HG03520 (cell line): ENCODE data around the gene FAHD1.
"Not testable (repeated sequence)": the region's sequence is repeated elsewhere in the genome, so short reads cannot be mapped to it uniquely, and the experiment has no call there.

Experiments
- ATAC-seq: cut with Tn5 transposase; IDR thresholded peaks from one replicate; pipeline ENCODE4 v1.9.1; 2021; ENCODE audit warnings: mild to moderate bottlenecking, moderate library complexity; ENCODE audit not compliant: unreplicated experiment

FAHD1 gene

DNA sequence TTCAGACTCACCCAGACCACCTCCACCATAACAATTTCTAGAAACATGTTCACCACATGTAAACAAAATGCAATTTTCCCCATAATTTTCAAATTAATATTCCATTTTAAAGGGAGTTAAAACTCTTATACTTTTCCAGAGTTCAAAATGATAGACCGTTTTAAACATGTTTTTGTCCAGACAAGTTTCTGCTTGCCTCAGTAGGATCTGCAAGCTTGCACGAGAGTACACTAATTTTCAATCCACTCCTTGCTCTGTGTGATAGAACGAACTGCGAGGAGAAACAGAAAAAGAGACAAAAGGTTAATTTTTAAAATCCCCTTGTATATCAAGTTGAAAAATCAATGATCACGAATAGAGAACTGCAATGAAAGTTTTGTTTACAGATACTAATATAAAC is 7.1 kb downstream of the FAHD1 start:
- ATAC-seq, result no peak

DNA sequence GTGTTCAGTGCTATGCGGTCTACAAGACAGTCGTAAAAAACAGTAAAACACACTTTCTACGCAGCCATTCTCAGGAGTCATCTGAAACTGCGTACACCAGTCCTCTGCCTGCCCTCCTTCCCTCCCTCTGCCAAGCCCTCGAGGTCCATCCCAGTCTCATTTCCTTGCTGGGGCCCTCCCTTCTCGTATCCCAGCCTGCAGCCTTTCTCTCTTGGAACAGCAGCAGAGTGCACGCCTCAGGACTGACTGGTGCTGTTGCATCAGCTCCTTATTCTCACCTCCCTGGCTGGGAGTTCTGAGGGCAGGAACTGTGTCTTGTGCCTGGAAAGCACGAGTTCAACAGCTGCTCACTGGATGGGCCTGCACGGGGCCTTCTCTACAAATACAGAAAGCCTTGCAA is 12.5 kb downstream of the FAHD1 start:
- ATAC-seq, result no peak

DNA sequence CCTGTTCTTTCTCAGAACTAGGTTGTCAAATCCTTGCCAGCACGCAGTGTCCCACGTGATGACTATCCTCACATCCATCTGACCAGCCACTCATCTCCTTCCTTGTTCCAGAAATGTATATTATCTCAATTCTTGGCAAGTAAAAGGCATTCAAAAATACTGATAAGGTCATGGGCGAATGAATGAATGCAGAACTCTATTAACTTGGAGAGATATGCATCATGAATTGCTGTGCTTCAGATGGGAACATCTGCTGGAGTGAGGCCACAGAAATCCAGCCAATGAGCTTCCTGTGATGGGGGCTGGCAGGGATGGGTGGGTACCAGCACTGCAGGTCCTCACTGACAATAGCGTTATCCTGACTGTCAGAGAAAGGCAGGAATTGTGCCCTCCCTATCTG is 19.0 kb downstream of the FAHD1 start:
- no peak for ATAC-seq

DNA sequence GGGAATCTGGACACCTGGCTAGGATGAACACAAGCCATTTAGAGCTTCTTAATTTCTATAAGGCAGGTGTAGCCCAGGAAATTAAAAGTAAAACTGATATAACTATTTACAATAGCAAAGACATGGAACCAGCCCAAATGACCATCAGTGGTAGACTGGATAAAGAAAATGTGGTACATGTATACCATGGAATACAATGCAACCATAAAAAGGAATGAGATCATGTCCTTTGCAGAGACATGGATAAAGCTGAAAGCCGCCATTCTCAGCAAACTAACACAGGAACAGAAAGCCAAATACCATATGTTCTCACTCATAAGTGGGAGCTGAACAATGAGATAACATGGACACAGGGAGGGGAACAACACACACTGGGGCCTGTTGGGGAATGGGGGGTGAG is 19.4 kb downstream of the FAHD1 start:
- no peak for ATAC-seq

DNA sequence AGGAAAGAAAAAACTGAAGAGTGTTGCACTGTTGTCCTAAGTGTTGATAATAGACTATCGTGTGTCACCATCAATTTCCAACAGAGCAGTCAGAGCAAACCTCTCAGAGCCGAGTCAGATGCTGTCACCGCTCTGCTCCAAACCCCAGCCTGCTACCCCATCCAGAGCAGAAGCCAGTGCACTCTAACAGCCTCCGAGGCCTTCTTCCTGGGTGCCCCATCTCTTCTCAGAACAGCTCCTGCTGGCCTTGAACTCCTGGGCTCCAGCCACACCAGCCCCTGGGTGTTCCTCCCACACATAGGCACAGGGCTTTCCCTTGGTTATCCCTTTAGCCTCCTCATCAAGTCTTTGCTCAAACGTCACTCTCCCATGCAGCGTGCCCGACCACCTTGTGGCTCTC is 24.0 kb downstream of the FAHD1 start:
- ATAC-seq, result no peak

DNA sequence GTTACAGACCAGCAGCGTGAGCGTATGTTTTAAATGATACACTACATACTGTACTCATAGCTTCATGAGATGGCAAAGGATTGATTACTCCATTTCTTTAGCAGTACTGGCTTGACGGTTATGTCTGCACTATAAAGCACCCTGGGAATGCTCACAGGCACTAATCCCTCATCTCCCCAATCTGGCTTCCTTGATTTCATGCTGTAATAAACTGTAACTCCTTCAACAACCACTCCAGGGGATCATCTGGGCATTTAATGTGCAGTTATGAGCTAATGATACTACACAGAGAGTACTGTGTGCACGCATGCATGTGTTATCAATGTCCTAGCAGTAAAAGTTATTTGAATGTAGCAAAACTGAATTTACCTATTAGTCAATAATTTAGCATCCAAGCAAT is 24.8 kb downstream of the FAHD1 start:
- no peak for ATAC-seq

DNA sequence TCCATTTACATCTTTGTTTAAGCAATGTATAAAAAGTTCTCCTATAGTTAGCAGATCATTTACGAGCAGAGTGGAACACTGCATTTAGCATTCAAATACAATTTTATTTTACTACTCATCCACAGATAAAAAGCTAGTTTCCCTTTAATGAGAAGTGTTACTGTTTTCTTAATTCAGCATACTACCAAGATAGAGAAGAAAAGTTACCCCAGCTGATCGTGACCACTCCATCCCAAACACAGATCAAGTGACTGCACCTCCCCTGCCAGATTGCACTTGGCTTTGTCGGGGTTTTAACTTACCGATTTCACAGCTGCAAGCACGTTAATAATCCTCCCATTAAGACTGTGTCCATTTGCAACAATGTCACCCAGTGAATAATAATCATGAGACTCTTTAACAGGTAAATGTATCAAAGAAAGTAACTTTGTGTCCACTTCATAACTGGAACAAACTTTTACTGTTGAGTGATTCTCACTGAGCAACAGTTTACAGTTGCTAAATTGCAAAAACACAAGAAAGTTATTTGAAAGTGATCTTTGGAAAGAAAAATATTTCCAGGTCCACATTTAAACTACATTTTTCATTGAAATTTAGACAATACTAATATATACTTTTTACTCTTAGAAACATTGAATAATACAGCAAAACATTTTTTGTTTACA is 30.6 kb downstream of the FAHD1 start:
- no peak for ATAC-seq

DNA sequence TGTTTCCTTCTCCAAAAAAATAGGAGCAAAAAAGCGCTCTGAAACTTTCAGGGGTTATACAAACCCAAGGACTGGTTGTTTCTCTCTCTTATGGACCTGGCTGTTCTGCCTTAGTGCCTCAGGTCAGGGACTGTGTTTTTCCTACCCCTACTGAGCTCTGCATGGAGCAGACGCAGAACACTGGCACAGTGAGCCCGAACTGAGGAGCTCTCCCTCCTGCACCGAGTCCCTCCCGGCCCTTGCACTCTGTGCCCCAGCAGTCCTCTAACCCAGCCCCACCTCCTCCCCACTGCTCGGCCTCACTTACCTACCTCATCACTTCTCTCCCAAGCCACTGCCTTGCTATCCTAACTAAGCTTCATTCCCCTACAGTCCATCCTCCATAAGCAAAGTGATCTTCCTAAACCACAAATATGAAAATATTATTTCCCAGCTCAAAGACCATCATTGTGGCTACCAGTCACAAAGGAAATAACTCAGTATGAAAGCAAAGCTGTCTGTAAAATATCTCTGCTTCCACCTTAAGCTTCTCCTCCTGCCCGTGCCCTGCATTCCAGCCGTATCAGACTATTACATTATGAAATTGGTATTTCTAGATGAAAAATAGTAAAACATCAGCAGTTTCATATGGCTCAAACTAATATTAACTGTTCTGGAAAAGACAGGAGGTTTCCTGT is 31.3 kb downstream of the FAHD1 start:
- no peak for ATAC-seq

DNA sequence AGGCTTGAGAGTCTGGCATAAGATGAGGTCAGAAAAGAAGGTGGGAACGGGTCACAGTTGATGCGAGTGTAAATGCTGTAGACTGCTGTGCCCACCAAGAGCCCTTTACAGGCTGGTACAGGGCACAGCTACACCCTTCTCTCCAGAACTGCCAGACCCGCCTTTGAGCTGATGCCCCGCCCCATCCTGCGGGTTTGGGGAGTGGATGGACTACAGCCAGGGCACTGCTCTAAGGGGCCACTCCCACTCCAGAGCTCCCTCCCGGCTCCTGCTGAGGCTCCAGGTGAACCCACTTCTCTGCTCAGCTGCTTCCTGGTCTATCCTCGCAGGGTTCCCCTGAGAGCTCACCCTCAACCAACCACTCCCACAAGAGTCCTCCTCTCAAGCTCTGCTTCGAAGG is 32.6 kb downstream of the FAHD1 start:
- ATAC-seq, result no peak

DNA sequence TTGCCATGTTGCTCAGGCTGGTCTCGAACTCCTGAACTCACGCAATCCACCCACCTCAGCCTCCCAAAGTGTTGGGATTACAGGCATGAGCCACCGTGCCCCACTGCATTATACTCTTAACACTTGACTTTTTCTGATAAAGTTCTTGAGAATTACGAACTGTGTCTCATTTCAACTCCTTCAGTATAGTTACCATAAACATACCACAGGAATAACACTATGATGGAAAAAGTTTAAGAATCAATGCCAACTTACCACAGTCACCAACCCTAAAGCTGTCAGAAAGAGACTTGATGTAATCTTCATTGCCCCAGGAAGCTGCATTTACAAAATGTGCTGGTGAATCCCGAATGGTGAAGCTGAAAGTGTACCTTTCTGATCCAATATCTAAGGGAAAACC is 34.7 kb downstream of the FAHD1 start:
- ATAC-seq, result no peak

DNA sequence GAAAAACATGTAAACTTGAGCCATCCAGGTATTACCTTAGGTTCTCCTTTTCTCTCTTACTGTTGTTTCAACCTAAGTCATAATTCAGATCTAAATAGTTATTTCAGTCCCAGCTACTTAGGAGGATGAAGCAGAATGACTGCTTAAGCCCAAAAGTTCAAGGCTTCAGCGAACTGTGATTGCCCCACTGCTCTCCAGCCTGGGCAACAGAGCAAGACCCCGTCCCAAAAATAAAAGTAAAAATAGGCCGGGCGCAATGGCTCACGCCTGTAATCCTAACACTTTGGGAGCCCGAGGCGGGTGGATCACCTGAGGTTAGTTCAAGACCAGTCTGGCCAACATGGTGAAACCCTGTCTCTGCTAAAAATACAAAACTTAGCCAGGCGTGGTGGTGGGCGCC is 35.4 kb downstream of the FAHD1 start:
- ATAC-seq, result no peak

DNA sequence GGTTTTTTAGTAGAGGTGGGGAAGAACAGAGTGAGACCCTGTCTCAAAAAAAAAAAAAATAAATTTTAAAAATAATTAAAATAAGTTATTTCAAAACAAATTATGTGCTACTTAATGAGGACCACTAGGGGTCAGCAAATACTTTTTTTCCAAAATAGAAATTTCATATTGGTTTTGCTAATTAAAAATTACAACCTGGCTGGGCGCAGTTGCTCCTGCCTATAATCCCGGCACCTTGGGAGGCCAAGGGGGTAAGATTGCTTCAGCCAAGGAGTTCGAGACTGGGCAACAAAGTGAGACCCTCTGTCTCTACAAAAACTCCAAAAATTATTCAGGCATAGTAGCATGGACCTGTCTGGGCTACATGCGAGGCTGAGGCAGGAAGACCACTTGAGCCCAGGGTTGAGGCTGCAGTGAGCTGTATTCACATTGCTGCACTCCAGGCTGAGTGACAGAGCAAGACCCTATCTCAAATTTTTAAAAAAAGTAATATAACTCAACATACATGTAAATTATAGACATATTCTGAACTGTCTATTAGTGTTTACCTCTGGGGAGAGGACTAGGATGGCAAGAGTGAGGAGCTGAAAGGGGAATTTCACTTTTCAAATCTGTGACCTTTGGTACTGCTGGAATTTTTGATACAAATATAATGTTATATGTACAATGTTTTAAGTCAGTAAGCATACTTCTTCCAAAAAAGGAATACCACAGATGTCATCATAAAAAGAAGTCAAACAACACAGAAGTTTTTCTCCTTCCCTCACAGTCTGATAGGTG is 36.9 kb downstream of the FAHD1 start:
- ATAC-seq, result no peak

DNA sequence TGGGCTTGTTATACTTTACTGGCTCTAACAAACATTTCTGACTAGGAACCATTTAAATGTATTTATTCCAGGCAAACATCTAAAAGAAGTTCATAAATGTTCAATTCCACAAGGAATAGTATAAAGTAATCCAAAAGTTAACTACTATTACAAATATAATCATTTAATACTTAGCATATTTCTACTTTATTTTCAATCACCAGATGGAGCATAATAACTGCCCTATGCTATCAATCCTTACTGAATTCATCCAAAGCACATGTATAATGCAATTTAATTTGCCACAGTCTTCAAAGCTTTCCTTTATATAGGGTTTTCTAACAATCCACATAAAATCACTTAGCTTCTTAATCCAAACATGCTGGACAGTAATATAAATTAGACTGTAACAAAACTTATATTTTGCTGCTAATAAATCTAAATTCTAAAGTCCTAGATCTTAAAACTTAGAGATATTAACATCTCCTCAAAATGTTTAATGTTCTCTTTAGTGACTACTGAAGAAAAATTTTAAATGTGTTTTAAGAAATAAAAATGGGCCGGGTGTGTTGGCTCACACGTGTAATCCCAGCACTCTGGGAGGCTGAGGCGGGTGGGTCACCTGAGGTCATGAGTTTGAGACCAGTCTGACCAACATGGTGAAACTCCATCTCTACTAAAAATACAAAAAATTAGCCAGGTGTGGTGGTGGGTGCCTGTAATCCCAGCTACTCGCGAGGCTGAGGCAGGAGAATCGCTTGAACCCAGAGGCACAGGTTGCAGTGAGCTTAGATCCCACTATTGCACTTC is 39.1 kb downstream of the FAHD1 start:
- no peak for ATAC-seq

DNA sequence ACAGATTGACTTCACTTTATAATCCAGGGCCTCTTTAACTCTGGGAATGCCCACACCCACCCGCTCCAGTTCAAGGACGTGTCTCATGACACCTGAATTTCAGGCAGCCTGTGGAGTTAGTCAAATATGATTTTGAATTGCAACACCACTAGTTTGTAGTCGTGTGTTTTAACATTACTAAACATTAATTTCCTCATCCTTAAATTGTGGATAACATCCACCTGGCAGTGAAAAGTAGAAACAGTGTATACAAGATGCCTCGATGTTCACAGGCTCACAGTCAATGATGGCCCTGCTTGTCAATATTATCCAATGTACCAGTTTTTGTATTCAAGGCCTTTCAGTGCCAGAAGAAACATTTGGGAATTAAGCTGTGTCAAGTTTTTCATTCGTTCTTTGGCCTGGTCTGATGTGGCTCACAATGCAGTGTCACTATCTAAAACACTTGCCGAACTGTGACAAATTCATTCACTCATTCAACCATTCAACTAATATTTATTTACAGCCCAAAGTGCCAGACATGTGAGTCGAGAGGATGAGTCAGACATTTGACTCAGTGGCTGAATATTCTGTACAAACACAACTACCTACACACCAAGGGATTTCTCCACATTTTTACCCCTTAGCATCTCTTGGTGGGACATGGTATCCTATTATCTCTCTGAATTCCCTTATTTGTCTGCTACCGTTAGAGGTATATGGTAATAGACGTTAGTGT is 43.5 kb downstream of the FAHD1 start:
- ATAC-seq, result no peak

DNA sequence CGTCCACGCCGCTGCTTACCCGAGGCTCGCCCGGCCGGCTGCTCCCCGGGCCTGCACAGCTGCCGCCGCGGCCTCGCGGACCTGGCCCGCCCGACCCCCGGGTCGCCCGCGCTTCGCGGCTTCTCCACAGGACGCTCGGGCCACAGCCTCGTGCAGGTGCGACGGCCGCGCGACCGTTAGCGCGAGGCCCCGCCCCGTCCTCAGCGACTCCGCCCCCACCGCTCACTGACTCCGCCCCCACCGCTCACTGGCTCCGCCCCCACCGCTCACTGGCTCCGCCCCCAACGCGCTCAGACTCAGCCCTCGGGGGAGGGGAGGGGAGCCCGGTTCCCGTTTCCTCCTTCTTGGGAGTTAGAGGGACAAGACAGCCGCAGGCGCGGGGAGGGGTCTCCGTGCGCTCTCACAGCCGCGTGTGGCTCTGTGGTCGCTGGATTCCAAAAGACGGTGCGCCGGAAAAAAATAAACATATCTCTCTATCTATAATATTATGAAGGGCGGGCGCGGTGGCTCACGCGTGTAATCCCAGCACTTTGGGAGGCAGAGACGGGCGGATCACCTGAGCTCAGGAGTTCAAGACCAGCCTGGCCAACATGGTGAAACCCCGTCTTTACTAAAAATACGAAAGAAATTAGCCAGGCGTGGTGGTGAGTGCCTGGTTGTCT is 45.1 kb downstream of the FAHD1 start, which contains the start of gene MEIOB:
Gene MEIOB, minus strand, starts transcription at position 191 of the 662 bp plus-strand sequence. CDS start 3,989 bp downstream, outside the sequence.
- ATAC-seq, result no peak

DNA sequence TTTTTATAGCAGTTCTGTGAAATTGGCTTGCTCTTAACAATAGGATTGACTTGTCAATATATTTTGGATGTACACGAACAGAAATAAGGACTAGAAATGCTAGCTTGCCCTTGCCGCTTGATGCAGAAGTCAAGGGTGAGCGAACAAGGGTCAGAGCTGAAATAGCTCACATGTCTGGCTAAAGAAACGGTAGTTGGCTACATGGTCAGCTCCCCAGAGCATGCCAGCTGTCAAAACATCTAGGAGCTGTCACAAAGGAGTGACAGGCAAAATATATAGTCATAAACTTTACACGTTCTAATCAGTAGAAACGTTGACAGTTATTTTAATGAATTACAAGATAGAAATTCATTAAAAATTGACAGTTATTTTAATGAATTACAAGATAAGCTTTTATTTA is 47.8 kb downstream of the FAHD1 start:
- ATAC-seq, result no peak

DNA sequence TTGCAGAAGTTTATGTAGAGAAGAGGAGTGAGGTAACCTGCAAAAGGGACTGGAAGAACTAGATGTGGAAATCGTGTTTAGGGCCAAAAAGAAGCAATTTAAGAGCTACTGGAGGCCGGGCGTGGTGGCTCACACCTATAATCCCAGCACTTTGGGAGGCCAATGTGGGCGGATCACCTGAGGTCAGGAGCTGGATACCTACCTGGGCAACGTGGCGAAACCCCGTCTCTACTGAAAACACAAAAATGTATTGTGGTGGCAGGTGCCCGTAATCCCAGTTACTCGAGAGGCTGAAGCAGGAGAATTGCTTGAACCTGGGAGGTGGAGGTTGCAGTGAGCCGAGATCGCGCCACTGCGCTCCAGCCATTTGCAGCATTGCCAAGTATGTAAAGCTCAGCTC is 49.1 kb downstream of the FAHD1 start:
- not testable (repeated sequence) for ATAC-seq

DNA sequence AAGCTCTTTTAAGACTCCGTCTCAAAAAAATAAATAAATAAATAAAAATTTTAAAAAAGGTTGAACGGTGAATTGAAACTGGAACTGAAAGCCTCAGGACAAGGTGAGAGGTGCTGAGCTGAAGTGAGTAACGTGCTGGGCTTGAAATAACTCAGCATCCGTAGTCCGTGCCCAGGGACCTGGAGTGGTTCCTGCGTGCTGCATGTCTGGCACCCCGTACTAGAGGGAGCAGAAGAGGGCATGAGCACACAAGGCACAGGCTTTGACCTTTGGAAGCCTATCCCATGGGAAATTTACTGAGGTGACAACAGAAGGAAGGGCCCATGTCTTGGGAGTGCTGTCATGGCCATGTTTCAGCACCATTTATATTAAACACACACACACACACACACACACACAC is 49.5 kb downstream of the FAHD1 start:
- no peak for ATAC-seq

DNA sequence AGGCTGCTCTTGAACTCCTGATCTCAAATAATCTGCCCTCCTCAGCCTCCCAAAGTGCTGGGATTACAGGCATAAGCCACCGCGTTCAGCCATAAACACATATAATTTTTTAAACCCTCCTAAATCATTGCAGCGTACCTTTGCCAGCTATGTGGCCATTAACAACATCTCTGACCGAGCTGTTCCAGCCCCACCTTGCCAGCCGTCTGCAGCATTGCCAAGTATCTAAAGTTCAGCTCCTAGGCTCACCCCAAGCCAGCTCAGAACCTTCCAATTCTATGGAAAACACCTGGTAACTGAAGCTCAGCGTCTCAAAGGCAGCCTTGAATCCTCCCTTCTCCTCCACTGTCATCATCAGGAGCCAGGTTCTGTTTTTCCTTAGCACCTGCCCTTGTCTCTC is 50.1 kb downstream of the FAHD1 start:
- ATAC-seq, result no peak

DNA sequence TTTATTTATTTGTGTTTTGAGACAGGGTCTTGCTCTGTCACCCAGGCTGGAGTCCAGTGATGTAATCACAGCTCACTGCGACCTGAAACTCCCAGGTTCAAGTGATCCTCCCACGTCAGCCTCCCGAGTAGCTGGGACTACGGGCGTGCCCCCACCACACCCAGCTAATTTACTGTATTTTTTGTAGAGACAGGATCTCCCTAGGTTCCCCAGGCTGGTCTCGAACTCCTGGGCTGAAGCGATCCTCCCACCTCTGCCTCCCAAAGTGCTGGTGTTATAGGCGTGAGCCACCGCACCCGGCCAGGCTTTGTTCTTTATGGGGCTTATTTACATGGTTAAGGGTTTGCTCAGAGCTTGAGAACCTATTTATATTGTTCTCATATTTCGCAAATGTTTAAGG is 50.8 kb downstream of the FAHD1 start:
- ATAC-seq, result no peak
